Measurements from ENCODE around the gene NDUFB7.
A peak's percentile ranks its signal among the peaks of the same experiment; 100 is the strongest.

NDUFB7 gene

GRCh38 chr19:14519860-14520407 is 51.9 kb downstream of the NDUFB7 start:
- peaks cover 16% of the 10 kb centered on the region for H3K36me3 ChIP-seq
- no peak overlapping the region for H3K4me3 ChIP-seq (ENCODE audit: low read depth, low read length)
- H3K9me3 ChIP-seq, result no peaks in the 10 kb centered on the region
- TF ChIP-seq, protein P1, sequence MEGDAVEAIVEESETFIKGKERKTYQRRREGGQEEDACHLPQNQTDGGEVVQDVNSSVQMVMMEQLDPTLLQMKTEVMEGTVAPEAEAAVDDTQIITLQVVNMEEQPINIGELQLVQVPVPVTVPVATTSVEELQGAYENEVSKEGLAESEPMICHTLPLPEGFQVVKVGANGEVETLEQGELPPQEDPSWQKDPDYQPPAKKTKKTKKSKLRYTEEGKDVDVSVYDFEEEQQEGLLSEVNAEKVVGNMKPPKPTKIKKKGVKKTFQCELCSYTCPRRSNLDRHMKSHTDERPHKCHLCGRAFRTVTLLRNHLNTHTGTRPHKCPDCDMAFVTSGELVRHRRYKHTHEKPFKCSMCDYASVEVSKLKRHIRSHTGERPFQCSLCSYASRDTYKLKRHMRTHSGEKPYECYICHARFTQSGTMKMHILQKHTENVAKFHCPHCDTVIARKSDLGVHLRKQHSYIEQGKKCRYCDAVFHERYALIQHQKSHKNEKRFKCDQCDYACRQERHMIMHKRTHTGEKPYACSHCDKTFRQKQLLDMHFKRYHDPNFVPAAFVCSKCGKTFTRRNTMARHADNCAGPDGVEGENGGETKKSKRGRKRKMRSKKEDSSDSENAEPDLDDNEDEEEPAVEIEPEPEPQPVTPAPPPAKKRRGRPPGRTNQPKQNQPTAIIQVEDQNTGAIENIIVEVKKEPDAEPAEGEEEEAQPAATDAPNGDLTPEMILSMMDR (IDR thresholded peaks at IDR 0.05; ENCODE audit: low read depth, low read length), result no peak
- H3K4me1 ChIP-seq, result no peaks in the 10 kb centered on the region
- no peaks in the 10 kb centered on the region for H3K27me3 ChIP-seq
- DNase-seq, result no peak

GRCh38 chr19:14519245-14519859 is 52.5 kb downstream of the NDUFB7 start:
- Histone ChIP-seq H3K36me3 (peaks cover 21% of the 10 kb centered on the region), H3K9me3 (no peaks in the 10 kb centered on the region), H3K27me3 (no peaks in the 10 kb centered on the region), H3K4me1 (no peaks in the 10 kb centered on the region), H3K4me3 (ENCODE audit: low read depth, low read length) (no peak overlapping the region)
- TF ChIP-seq, protein P1 (IDR thresholded peaks at IDR 0.05; ENCODE audit: low read depth, low read length), result no peak
- no peak for DNase-seq

GRCh38 chr19:14517840-14518505 is 53.9 kb downstream of the NDUFB7 start, which contains the start of gene DNAJB1:
Gene DNAJB1 (minus strand): TSS chr19:14518397. CDS start chr19:14518349, 48 bp downstream.
- TF ChIP-seq, protein P1 (IDR thresholded peaks at IDR 0.05; ENCODE audit: low read depth, low read length), result no peak
- no peaks in the 10 kb centered on the region for H3K27me3 ChIP-seq
- no peaks in the 10 kb centered on the region for H3K9me3 ChIP-seq
- H3K4me3 ChIP-seq (ENCODE audit: low read depth, low read length), result peak within 1 kb of the TSS; percentile 90
- H3K36me3 ChIP-seq, result peaks cover 23% of the 10 kb centered on the region
- no peaks in the 10 kb centered on the region for H3K4me1 ChIP-seq
- peak; percentile 75 for DNase-seq

- H3K36me3 ChIP-seq, result peaks cover 23% of the 10 kb centered on the region
- H3K4me1 ChIP-seq, result no peaks in the 10 kb centered on the region
- no peaks in the 10 kb centered on the region for H3K9me3 ChIP-seq
- DNase-seq, result no peak
- no peaks in the 10 kb centered on the region for H3K27me3 ChIP-seq
- TF ChIP-seq, protein P1 (IDR thresholded peaks at IDR 0.05; ENCODE audit: low read depth, low read length), result no peak
- peak overlapping the region; percentile 90 for H3K4me3 ChIP-seq (ENCODE audit: low read depth, low read length)
Observed at GRCh38 chr19:14517446-14517839, 54.4 kb downstream of the NDUFB7 start.

- TF ChIP-seq, protein P1 (IDR thresholded peaks at IDR 0.05; ENCODE audit: low read depth, low read length), result no peak
- Histone ChIP-seq H3K9me3 (no peaks in the 10 kb centered on the region), H3K4me1 (no peaks in the 10 kb centered on the region), H3K4me3 (ENCODE audit: low read depth, low read length) (peak overlapping the region; percentile 90), H3K27me3 (no peaks in the 10 kb centered on the region), H3K36me3 (peaks cover 23% of the 10 kb centered on the region)
- DNase-seq, result no peak
Observed at GRCh38 chr19:14516746-14517438, 55.0 kb downstream of the NDUFB7 start.
